IPS-NIHi11 (cell line): ENCODE data around the gene URB1.
"Not testable (repeated sequence)": the region's sequence is repeated elsewhere in the genome, so short reads cannot be mapped to it uniquely, and the experiment has no call there.

Experiments
- DNase-seq: peaks from one replicate; pipeline ENCODE4 v3.0.0; 2012; ENCODE audit warnings: mixed read lengths, low spot score

The URB1 gene

DNA sequence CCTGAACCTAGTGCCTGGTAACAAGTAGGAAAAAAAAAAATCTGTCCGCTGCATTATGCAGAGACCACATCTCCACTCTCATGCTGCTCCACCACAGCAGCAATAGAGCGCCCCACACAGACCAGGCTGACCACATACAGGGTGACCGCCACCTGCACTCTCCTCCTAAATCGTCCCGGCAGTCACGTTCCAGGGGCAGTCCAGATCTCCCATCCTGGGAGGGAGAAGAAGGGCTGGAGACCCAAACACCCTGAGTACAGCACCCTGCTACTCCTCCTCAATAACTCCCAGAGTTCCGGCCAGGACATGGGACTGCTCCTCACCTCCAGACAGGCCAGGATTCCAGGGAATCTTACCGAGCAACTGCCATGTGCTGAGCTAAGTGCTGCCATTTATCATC is 15.3 kb downstream of the URB1 start:
- no peak for DNase-seq

GRCh38 chr21:32372755-32373154 is 20.1 kb downstream of the URB1 start:
- DNase-seq, result no peak

- DNase-seq, result no peak
Observed at GRCh38 chr21:32371913-32372314, 20.9 kb downstream of the URB1 start.

DNA sequence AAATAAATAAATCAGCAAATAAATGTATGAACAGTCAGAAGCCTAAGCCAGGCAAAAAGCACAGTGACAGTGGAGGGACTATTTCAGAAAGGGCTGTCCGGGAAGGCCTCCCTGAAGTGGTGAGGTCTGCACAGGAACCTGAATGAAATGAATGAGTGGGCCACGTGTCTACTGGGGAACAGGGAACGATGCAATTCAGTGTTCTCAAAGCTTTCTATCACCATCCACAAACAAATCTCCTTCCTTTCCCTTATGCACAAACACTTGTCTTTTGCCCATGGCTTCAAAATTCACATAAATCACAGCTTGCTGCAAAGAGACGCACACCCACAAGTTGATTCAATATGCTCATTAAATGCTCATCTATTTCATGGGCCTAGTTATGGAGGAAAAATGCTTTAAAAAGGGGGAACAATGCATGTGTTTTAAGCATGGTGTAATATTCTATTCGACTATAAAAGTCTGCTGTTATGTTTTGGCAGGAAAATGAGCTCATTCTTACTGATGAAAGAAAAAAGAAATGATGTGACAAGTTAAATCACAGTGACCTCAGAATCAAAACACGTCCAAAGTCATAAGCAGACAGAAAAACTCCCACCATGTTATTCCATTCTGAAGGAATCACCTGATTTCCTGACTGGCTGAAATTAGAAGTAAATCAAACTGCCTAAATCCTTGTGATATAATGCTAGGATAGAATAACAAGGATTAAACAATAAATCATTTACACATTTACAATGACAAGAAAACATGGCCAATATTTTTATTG is 21.6 kb downstream of the URB1 start:
- no peak for DNase-seq

DNA sequence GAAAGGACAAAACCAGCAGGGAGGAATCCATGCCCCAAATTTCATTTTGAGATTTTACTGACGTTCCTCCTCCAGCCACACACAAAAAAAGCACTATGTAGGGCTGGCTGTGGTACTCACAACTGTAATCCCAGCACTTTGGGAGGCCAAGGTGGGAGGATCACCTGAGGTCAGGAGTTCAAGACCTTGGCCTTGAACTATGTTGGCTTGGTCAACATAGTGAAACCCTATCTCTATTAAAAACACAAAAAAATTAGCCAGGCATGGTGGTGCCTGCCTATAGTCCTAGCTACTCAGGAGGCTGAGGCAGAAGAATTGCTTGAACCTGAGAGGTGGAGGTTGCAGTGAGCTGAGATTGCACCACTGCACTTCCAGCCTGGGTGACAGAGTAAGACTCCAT is 23.9 kb downstream of the URB1 start:
- DNase-seq, result not testable (repeated sequence)

GRCh38 chr21:32368386-32368785 is 24.4 kb downstream of the URB1 start:
- no peak for DNase-seq

GRCh38 chr21:32367158-32367557 is 25.7 kb downstream of the URB1 start:
- no peak for DNase-seq

DNA sequence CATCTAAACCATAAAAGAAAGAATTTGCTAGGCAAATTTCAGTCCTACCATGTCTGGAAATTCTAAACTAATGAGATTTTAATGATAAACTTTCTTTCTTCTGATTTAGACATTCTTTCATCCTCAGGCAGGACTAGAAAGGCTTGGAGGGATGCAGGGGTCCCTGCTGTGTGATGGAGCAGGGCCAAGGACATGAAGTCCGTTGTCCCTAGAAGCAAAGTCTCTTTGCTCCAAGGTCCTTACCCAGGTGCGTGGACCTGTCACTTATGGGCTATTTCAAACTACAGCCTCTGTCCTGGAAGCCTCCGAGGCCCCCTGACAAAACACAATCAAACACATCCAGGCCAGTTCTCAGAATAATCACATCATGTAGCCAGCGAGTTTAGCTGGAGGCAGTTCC is 26.6 kb downstream of the URB1 start:
- no peak for DNase-seq

DNA sequence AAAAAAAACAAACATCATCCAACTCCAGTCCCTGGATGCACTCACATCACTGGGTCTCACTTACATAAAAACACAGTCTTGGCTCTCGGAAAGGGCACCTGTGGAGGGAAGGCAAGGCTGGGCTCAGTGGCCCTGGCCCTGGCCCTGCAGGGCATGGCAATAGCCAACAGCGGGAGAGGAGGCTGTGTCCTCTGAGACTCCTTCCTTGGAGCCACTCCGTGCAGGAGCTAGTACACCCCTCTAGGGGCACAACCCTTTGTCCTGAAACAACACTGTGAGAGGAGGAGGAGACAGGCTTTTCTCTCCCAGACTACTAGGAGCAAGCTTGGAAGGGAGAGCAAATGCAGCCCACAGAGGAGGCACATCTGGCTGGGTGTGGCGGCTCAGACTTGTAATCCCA is 28.0 kb downstream of the URB1 start:
- no peak for DNase-seq

DNA sequence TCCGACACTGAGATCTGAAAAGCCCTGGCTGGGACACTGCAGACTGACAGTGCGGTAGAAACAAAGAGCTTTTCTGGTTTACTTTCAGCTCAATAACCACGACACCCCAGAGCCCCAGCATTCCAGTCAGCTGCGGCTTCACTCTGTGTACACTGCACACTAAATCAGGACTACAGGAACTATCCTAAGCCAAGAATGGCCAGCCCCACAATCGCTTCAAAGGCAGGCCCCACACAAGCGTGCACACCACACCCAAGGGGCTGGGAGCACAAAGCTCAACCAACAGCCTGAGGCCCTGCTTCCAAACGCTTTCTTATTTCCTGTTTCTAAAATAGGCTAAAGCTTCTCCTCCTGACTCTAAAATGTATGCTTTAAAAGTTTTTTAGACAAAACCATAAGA is 28.4 kb downstream of the URB1 start:
- DNase-seq, result no peak

DNA sequence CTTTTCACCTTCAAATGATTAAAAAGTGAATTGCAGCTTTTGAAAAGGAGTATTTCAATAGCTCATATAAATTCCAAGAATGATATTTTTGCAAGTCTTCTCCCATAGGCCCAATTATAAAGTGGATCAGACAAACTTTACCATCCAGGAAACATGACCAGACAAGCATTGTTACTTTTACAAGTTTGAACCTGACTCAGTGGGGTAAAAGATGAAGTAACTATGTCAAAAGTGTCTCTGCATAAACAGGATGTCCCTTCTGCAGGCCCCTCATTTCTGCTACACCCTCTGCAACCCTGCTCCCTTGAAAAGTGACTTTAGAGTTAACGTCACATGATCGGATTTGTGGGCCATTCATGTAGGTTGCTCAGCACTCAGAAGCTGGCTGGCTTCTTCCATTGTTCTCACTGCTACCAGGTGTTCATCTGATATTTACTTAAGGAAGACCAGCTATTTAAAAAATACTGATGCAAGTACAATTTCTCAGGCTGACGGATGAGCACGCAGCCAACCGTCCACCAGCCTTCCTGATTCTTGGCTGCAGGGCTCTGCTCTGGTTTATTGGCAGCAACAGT is 32.3 kb downstream of the URB1 start:
- no peak for DNase-seq

GRCh38 chr21:32359719-32360260 is 33.0 kb downstream of the URB1 start:
- no peak for DNase-seq

DNA sequence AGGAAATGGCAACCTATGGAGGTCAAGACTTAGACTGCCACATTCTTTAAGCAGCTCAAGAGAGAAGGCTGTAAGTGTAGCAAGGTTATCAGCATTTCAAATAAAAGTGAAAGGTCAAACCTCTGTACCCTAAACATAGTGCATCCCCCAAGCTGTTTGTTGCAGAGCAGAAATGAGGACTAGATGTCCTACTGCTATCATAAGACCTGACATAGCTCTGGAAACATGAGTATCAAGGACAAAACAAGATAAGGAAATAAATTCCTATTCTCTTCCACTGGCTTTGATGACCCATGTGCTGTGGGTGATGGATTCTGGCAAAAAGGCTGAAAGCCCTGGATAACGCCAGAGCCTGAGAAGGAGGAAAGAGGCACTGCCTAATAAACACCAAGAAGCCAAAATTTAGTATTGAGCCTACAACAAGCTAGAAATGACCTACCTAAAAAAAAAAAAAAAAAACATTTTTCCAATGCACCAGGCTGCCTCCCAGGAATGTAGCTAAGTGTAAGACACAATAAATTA is 35.9 kb downstream of the URB1 start:
- no peak for DNase-seq

- DNase-seq, result no peak
Observed at GRCh38 chr21:32353002-32353711, 39.7 kb downstream of the URB1 start.

DNA sequence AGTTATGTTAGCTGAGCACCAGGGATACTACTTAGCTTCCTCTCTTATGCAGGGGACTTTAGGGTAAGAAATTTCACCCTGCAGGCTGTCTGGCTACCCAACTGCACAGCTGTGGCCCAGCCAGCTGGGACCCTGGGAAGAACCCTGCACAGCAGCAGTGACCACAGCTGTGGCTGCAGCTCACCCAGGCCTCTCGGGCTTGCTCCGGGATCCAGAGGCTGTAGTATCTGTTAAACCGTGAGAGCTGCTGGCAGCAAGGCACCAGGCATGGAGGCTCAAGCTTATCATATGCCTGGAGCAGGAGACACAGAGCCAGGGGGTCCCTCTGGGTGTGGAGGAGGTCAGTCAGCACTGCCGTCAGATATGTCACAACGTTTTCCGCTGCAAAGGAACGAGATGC is 40.3 kb downstream of the URB1 start:
- no peak for DNase-seq

DNA sequence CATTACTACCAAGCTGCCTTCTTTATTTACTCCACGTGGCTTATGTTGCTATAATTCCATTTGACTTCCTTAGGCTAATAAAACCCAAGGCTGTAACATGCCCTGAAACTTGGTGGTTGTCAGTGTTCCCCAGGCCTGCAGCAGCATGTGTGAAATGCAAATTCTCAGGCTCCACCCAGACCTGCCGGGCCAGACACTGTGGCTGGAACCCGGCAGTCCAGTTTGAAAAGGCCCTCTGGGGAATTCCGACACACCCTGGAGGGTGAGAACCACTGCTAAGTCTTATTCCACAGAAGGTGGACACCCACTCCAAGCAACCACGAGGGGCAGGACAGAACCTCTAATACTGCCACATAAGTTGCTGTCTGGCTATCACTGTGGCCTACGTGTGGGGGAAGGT is 41.4 kb downstream of the URB1 start:
- no peak for DNase-seq

DNA sequence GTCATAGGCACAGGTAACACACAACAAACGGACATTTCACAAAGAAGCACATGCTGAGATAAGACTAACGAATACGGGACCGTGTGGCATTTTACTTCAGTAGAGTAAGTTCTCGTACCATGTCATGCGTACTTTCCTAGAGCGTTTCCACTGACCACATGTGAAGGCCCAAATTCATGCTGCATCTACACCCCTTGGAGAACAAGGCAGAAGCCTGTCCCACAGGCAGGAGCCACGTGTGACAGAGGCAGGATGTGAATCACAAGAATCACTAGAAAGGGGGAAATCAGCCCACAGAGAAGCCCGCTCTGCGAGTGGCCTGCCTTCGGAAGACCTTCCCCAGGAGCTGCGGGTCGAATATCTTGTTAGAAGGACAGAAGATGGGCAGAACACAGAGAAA is 41.8 kb downstream of the URB1 start:
- no peak for DNase-seq

DNA sequence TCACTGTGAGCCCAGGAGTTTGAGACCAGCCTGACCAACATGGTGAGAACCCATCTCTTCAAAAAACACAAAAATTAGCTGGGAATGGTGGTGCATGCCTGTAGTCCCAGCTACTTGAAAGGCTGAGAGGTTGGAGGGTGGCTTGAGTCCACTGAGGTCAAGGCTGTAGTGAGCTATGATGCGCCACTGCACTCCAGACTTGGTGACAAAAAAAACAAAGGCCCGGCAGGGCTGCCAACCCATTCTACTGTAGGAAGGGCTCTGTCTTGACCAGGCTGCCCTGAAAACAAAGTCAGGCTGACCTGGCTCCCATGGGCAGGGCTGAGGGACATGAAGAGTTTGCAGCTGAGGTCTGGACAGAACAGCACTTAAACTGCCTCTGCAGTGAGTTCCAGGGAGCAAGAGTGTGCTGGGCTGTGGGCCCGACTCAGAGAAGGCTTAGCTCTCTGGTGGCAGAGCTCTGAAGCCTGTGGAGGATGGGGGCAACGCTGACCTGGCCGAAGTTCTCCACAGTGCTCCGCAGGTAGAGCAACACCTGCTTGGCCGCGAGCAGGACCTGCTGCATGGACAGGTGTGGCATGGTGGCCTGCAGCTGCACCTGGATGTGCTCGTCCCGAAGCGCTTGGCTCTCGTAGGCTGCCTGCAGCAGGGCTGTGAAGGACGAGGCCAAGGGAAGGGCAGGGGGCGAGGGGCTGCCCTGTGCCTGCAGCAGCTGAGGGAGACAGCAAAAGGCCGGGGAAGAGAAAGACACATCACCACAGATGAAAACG is 42.4 kb downstream of the URB1 start:
- no peak for DNase-seq

DNA sequence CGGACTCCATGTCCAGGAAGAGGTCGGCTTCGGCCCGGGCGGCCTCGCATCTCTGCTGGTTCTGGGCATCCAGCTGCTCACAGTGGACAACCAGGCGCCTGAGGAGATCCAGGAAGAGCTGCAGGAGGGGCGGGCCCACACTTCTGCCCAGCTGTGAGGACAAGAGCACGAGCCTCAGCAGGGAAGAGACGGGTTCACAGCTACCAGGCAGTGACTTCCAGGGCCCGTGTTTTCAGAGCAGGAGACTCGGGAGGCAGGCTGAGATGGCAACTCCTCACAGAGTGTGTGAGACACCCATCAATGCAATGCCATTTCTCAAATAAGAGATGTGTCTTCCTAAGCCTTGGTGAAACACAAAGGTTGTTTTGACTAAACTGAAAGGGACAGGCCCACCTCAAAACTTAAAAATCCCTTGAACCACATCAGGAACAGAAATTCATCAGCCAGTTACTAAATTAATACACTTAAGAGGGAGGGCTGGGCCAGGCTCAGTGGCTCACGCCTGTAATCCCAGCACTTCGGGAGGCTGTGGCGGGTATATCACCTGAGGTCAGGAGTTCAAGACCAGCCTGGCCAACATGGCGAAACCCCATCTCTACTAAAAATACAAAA is 43.4 kb downstream of the URB1 start:
- DNase-seq, result no peak

GRCh38 chr21:32348604-32349332 is 44.0 kb downstream of the URB1 start:
- DNase-seq, result no peak

DNA sequence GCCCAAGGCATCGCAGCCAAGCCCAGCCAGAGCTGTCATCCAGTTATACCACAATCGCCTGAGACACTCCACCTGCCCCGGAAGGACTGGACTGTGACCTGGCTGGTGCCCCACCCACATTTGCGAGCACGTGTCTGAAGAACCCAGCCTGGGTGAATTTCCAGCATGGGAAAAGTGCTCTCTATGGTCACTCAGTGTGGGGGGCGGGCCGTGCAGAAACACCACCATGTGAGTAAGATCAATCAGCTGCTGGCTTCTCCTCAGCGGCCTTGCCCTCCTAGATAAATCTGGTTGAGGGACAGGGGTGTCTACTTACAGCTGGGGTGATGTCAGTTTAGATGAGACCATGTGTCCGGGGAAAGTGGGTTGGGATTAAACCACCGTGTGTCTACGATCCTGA is 44.8 kb downstream of the URB1 start:
- DNase-seq, result no peak
